Skeletal muscle satellite cell (primary cell): ENCODE measurements around the gene FAM78B. TPM values are rescaled to one million over a fixed set of nuclear protein-coding genes. Genes with fewer than 3 reads are reported as not detected.

Source experiments
- H3K27me3 ChIP-seq: 2 replicates; pipeline ENCODE4 v1.7.0; 2013; ENCODE audit warnings: low read length; ENCODE audit not compliant: control insufficient read depth, insufficient read depth
- H3K36me3 ChIP-seq: 2 replicates; pipeline ENCODE4 v1.7.0; 2013; ENCODE audit warnings: mild to moderate bottlenecking, control low read depth, low read length; ENCODE audit not compliant: insufficient read depth
- H3K4me1 ChIP-seq: 2 replicates; pipeline ENCODE4 v1.7.0; 2013; ENCODE audit warnings: low read length; ENCODE audit not compliant: control insufficient read depth, insufficient read depth
- H3K4me2 ChIP-seq: 2 replicates; pipeline ENCODE4 v1.7.0; 2013; ENCODE audit warnings: mild to moderate bottlenecking, low read length
- H3K4me3 ChIP-seq: 2 replicates; pipeline ENCODE4 v1.7.0; 2013; ENCODE audit warnings: low read length
- H3K9ac ChIP-seq: 2 replicates; pipeline ENCODE4 v1.7.0; 2013; ENCODE audit warnings: mild to moderate bottlenecking, low read depth, low read length, moderate library complexity
- H3K9me3 ChIP-seq: replicated peaks from 2 replicates; pipeline ENCODE4 v1.7.0; 2013; ENCODE audit warnings: mild to moderate bottlenecking, control low read depth, low read length
- small RNA-seq: library from RNA; depleted of rRNA; stranded (forward); fragments of <200 nt; gene quantifications from one replicate; pipeline ENCODE3, GENCODE V24; 2012

Gene FAM78B

DNA sequence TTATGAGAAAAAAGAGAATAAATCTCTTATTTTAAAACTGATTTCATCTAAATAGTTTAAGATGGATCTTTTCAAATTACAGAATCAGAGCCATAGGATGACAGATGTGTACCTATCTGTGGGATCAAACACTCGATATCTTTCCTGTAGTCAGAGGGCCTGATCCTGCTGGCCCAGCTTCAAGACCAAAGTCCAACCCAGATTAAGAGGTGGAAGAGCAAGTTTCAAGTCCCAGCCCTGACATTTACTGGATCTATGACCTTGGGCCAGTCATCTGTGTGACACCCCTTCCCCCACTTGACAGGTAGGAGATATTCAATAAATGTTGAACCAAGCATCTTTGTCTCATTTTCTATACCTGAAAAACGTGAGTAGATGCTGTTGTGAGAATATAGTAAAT, 140.7 kb downstream of the FAM78B start:
- no peaks in the 10 kb centered on the region for H3K9me3 ChIP-seq
- no peak overlapping the region for H3K4me3 ChIP-seq
- no peaks in the 10 kb centered on the region for H3K27me3 ChIP-seq
- no peaks in the 10 kb centered on the region for H3K4me1 ChIP-seq
- no peak overlapping the region for H3K9ac ChIP-seq
- no peaks in the 10 kb centered on the region for H3K36me3 ChIP-seq
- no peak overlapping the region for H3K4me2 ChIP-seq

DNA sequence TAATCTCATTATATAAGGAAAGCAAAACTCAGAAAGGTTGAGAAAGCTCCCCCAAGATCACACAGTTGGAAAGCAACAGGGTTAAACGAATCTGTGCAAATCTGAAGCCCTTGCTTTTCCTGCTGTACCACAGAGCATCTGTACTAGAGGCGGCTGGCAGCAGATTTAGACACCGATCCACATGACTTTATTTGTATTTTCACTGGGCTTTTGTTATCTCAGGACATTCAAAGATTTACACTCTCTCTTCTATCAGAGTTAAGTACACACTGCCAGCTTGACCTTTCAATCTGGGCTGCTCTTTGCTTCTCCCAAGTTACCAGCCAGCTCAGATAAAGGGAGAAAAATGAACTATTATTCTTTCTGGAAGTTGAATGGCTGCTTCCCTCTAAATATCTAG, 146.6 kb downstream of the FAM78B start:
- H3K4me3 ChIP-seq = no peak overlapping the region
- no peak overlapping the region for H3K4me2 ChIP-seq
- no peaks in the 10 kb centered on the region for H3K4me1 ChIP-seq
- H3K9me3 ChIP-seq = no peaks in the 10 kb centered on the region
- H3K9ac ChIP-seq = no peak overlapping the region
- H3K27me3 ChIP-seq = no peaks in the 10 kb centered on the region
- H3K36me3 ChIP-seq = no peaks in the 10 kb centered on the region

Small RNAs within 50 kb of the gene (small RNA-seq; reads per million reads assigned to genes)
- gene MIR921 (not detected), gene RNA5SP64 (not detected)
